CD4-positive, alpha-beta memory T cell (primary cell): ENCODE results near the gene VCAN. TPM values are rescaled to one million over a fixed set of nuclear protein-coding genes. Genes with fewer than 3 reads are reported as not detected.

Source experiments
- CTCF ChIA-PET: fragments of 350-600 bp; sonication (Branson Sonifier 250); formaldehyde crosslinking; loops from one replicate; lab custom pipeline; 2021; ENCODE audit warnings: inconsistent platforms; ENCODE audit not compliant: partially characterized antibody; lab: Charles Lee
- POLR2A ChIA-PET: fragments of 350-600 bp; sonication (Branson Sonifier 250); formaldehyde crosslinking; loops from one replicate; lab custom pipeline; 2021; ENCODE audit not compliant: partially characterized antibody; lab: Charles Lee
- DNase-seq, 5 donors: peaks; one replicate each; pipeline versions ENCODE4 v3.0.0 to v3.0.0-alpha.2; 2020 to 2022; ENCODE audit warnings: mixed read lengths in 1 of 5
- H3K27ac ChIP-seq: one replicate; pipeline ENCODE4 v1.7.0; 2013; ENCODE audit warnings: low read depth, low read length
- H3K27me3 ChIP-seq: 2 replicates; pipeline ENCODE4 v1.7.0; 2013; ENCODE audit warnings: mild to moderate bottlenecking, low read length, moderate library complexity; ENCODE audit not compliant: insufficient read depth
- H3K36me3 ChIP-seq: 2 replicates; pipeline ENCODE4 v1.7.0; 2013; ENCODE audit warnings: mild to moderate bottlenecking, low read length, moderate library complexity; ENCODE audit not compliant: insufficient read depth
- H3K4me1 ChIP-seq: 2 replicates; pipeline ENCODE4 v1.7.0; 2013; ENCODE audit warnings: mild to moderate bottlenecking, low read length, moderate library complexity; ENCODE audit not compliant: insufficient read depth
- H3K4me3 ChIP-seq, 2 donors: one replicate each; pipeline ENCODE4 v1.7.0; 2013; ENCODE audit warnings: low read length in 2 of 2, mild to moderate bottlenecking in 1 of 2
- H3K9me3 ChIP-seq, 2 donors: one replicate each; pipeline ENCODE4 v1.7.0; 2013; ENCODE audit warnings: low read length in 2 of 2, control low read depth in 1 of 2; ENCODE audit not compliant: control insufficient read depth in 1 of 2
- H3K27ac Mint-ChIP-seq, 7 donors: one replicate each; pipeline ENCODE4 v1.8.0; 2020 to 2021; ENCODE audit warnings: mixed read lengths in 7 of 7, mild to moderate bottlenecking in 6 of 7, inconsistent platforms in 3 of 7, moderate library complexity in 3 of 7
- H3K27me3 Mint-ChIP-seq, 2 donors: one replicate each; pipeline ENCODE4 v1.8.0; 2020 to 2021; ENCODE audit warnings: mixed read lengths in 2 of 2
- H3K36me3 Mint-ChIP-seq, 2 donors: one replicate each; pipeline ENCODE4 v1.8.0; 2020 to 2021; ENCODE audit warnings: mixed read lengths in 2 of 2, inconsistent platforms in 1 of 2, mild to moderate bottlenecking in 1 of 2
- H3K4me1 Mint-ChIP-seq, 4 donors: one replicate each; pipeline ENCODE4 v1.8.0; 2020 to 2021; ENCODE audit warnings: mixed read lengths in 4 of 4, mild to moderate bottlenecking in 1 of 4
- H3K4me3 Mint-ChIP-seq, 8 donors: one replicate each; pipeline ENCODE4 v1.8.0; 2020 to 2021; ENCODE audit warnings: mixed read lengths in 8 of 8, mild to moderate bottlenecking in 7 of 8, moderate library complexity in 6 of 8, inconsistent platforms in 3 of 8
- H3K9me3 Mint-ChIP-seq, 8 donors: one replicate each; pipeline ENCODE4 v1.8.0; 2020 to 2021; ENCODE audit warnings: mixed read lengths in 8 of 8, mild to moderate bottlenecking in 5 of 8, inconsistent platforms in 3 of 8, moderate library complexity in 1 of 8
- intact Hi-C: fragments of 100-400 bp; cut with micrococcal nuclease; formaldehyde crosslinking; loops from one replicate; pipeline ENCODE4 v1.15.1; 2023
- polyA plus RNA-seq, 2 donors: library from polyadenylated mRNA; unstranded; fragments of 300-500 nt; fragmentation: Illumina TruSeq; gene quantifications; one replicate each; pipeline ENCODE4 v1.2.3, GENCODE V29; 2021
- total RNA-seq, 2 experiments: library from RNA; stranded (reverse); gene quantifications; one replicate each; pipeline ENCODE4 v1.2.3, GENCODE V29; 2021

VCAN gene
- total and polyA plus RNA-seq, 4 experiments from 2014 or later = 0.05 to 0.09 (median 0.06) TPM; not detected in 1

DNA sequence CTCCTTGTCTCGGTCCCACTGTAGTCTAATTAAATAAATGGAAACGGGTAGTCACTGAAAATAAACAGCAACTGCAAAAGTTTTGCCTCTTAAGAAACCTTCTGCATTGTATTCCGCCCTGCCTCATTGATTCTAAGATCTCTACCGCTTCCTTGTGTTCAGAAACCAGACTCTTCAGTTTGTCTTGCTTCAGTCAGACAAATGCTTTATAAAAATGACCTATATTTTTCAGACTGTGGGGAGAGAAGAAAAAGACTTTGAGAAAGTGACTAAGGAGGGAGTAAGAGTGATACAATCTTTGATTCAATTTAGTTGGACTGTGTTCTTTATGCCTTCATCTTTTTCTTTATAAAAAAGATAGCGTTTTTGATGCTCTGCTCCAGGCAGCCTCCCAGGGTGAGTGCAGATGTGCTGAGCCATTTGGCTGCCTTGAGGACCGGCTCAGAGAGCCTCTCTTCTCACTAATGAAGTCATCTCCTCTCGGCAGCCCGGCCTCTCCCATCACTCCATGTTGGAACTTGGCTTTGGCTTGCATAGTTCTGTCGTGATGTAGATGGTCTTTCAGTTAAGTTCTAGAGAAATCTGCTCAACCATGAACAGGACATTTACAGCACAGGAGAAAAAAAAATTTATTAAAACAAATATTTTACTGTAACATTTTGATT is 4.0 kb upstream of the VCAN start:
- Mint-ChIP-seq H3K36me3 (no peaks in the 10 kb centered on the region), H3K27ac (no peak overlapping the region), H3K4me3 (no peak overlapping the region), H3K9me3 (peaks cover 0 to 6% (median 3%) of the 10 kb centered on the region in 8 donors), H3K4me1 (peaks cover 5 to 18% (median 11%) of the 10 kb centered on the region in 4 donors), H3K27me3 (peaks cover 47 to 55% of the 10 kb centered on the region in 2 donors)
- H3K4me1 ChIP-seq = peaks cover 12% of the 10 kb centered on the region
- DNase-seq = no peak
- H3K9me3 ChIP-seq = no peaks in the 10 kb centered on the region
- CTCF ChIA-PET = no interaction called here
- POLR2A ChIA-PET = no interaction called here
- intact Hi-C loops = no loop called here
- H3K27ac ChIP-seq = no peak overlapping the region
- H3K4me3 ChIP-seq = no peak overlapping the region
- peaks cover 14% of the 10 kb centered on the region for H3K27me3 ChIP-seq
- H3K36me3 ChIP-seq = no peaks in the 10 kb centered on the region

DNA sequence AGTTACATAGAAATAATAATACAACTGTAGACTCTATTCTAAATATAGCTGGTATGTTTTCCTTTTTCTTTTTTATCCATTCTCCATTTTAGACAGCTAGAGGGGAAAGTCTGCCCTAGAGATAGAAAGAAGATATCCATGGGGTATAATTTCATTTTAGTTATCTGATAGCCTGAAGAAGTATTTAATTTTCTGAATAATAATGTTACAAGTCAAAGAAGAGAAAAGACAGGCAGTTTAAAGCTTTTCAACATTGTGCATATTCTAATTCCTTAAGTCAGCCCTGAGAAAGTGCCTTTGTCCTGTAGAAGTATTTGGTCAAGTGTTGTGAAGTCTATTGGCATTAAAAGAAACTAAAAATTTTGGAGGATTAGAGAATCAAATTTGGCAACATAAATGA is 2.5 kb upstream of the VCAN start:
- Mint-ChIP-seq H3K4me3 (no peak overlapping the region), H3K27ac (no peak overlapping the region), H3K4me1 (peaks cover 17 to 33% (median 24%) of the 10 kb centered on the region in 4 donors), H3K36me3 (no peaks in the 10 kb centered on the region), H3K27me3 (peaks cover 55 to 60% of the 10 kb centered on the region in 2 donors), H3K9me3 (peaks cover 0 to 4% (median under 1%) of the 10 kb centered on the region in 8 donors)
- ChIA-PET CTCF (no interaction called here), POLR2A (no interaction called here)
- H3K27me3 ChIP-seq = peaks cover 29% of the 10 kb centered on the region
- no peaks in the 10 kb centered on the region for H3K36me3 ChIP-seq
- no peak for DNase-seq
- peaks cover 27% of the 10 kb centered on the region for H3K4me1 ChIP-seq
- no peak overlapping the region for H3K4me3 ChIP-seq
- intact Hi-C loops = no loop called here
- no peaks in the 10 kb centered on the region for H3K9me3 ChIP-seq
- H3K27ac ChIP-seq = no peak overlapping the region

DNA sequence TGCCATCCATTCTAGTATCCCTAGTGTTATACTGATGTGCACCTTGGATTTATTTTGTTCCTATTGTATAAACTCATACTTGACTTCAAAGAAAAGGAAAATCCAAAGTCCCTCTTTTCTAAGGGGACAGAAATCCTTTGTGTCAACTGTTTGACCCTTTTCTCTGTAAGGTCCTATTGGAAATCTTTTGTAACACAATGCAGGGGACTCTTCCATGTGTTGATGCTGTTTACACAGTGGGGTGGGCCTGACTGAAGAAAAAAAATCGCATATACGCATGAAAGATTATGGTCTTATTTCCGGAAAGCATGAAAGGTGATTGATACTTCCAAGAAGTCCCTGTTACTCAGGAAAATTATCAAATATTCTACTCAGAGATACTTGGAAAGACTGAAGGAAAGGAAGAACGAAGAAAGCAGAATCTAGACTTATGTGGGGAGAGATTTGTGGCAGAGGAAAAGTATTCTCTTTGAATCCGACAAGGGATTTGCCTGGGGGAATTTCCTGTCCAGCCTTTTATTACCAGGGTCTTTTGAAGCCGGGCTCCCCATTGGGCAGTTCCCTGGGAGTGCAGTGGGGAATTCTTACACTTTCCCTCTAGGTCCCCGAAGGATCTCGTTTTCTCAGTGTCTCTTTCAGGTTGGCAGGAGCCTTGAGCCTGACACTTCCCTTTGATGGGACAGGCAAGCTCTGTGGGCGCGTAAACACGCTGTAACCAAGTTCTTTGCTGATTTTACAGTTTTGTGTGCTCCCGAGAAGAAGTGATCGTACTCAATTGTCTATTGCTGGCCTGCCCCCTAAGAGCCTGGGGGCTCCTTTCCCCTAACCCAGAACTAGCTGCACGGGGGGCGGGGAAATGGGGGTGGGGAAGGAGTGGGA is 779 bp upstream of the VCAN start:
- H3K4me1 Mint-ChIP-seq = peaks cover 20 to 44% (median 33%) of the 10 kb centered on the region in 4 donors
- H3K27ac Mint-ChIP-seq = no peak overlapping the region
- no peak overlapping the region for H3K4me3 ChIP-seq
- no peaks in the 10 kb centered on the region for H3K9me3 ChIP-seq
- H3K36me3 Mint-ChIP-seq = no peaks in the 10 kb centered on the region
- H3K4me3 Mint-ChIP-seq = peak overlapping the region in 4 of 8 donors; percentile 36 to 72 (median 60)
- ChIA-PET POLR2A (no interaction called here), CTCF (interaction anchor here (0.9 kb wide), 1 partner anchor 1119 kb away, joined by 3 read pairs; no protein-coding TSS in a partner anchor)
- H3K36me3 ChIP-seq = no peaks in the 10 kb centered on the region
- peaks cover 0 to 4% (median 0%) of the 10 kb centered on the region in 8 donors for H3K9me3 Mint-ChIP-seq
- peaks cover 36% of the 10 kb centered on the region for H3K4me1 ChIP-seq
- H3K27me3 ChIP-seq = peaks cover 44% of the 10 kb centered on the region
- intact Hi-C loops = no loop called here
- H3K27ac ChIP-seq = no peak overlapping the region
- DNase-seq = no peak
- H3K27me3 Mint-ChIP-seq = peaks cover 67 to 68% of the 10 kb centered on the region in 2 donors

DNA sequence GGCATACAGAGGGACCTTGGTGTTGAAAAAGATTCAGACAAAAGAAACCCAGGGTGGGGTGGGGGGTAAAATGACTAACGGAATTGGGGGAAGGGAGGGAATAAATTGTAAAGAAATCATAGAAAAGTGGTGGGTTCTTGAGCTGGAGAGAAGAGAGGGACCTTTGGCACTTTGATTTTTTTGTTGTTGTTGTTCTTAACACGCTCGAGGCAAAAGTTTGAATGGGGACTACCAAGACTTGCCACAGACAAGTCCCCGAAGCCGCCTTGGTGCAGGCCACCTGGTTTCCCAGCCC is 616 bp downstream of the VCAN start:
- Mint-ChIP-seq H3K27ac (no peak overlapping the region), H3K9me3 (peaks cover 0 to 4% (median 0%) of the 10 kb centered on the region in 8 donors), H3K4me3 (peak overlapping the region; percentile 22 to 89 (median 72)), H3K4me1 (peaks cover 20 to 44% (median 33%) of the 10 kb centered on the region in 4 donors), H3K36me3 (no peaks in the 10 kb centered on the region), H3K27me3 (peaks cover 62 to 64% of the 10 kb centered on the region in 2 donors)
- ChIA-PET POLR2A (no interaction called here), CTCF (no interaction called here)
- intact Hi-C loops = loop anchor here (2.0 kb wide), 1 partner anchor 831 kb away; no protein-coding TSS in a partner anchor
- peaks cover 36% of the 10 kb centered on the region for H3K4me1 ChIP-seq
- no peak for DNase-seq
- H3K4me3 ChIP-seq = no peak overlapping the region
- no peaks in the 10 kb centered on the region for H3K36me3 ChIP-seq
- H3K27ac ChIP-seq = no peak overlapping the region
- H3K27me3 ChIP-seq = peaks cover 47% of the 10 kb centered on the region
- H3K9me3 ChIP-seq = no peaks in the 10 kb centered on the region

DNA sequence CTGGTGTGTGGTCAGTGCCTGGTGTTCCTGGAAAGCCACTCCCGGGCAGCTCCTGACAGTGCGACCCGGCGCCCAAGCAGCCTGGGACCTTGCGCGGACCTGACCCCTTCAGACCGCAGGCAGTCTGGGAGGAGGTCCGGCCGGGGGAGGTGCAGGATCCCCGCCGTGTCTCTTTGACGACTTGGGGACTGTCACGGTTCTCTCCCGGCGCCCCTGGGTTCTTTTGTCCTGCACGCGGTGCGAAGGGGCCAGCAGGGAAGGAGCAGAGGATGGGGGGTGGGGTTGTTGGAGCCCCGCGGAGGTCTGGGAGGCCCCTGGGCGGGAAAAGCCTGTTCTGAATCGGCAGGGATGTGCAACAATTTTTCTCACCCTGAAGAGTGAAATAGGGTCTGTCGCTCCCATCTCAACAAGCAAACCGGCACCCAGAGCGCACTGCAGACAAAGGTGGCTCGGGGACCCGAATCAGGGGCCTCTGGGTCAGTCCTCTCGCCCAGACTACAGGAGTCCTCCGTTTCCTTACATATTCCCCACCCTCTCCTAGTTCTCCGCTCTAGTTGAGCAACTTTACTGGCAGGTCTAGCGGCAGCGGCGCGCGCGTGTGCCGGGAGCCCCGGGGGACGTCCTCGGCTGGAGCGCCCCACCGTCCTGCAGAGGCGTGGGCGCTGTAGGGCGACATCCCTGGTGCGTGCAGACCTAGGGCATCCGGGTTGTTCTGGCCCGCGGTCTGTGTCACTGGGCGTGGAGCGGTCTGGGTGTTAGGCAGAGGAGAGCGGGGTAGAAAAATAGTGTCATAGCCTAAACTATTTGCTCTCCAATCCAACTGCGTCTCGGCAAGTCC is 1.2 kb downstream of the VCAN start:
- H3K27ac Mint-ChIP-seq = no peak overlapping the region
- intact Hi-C loops = loop anchor here (1.0 to 2.0 kb wide), 2 partner anchors 832 to 1120 kb away; no protein-coding TSS in a partner anchor

DNA sequence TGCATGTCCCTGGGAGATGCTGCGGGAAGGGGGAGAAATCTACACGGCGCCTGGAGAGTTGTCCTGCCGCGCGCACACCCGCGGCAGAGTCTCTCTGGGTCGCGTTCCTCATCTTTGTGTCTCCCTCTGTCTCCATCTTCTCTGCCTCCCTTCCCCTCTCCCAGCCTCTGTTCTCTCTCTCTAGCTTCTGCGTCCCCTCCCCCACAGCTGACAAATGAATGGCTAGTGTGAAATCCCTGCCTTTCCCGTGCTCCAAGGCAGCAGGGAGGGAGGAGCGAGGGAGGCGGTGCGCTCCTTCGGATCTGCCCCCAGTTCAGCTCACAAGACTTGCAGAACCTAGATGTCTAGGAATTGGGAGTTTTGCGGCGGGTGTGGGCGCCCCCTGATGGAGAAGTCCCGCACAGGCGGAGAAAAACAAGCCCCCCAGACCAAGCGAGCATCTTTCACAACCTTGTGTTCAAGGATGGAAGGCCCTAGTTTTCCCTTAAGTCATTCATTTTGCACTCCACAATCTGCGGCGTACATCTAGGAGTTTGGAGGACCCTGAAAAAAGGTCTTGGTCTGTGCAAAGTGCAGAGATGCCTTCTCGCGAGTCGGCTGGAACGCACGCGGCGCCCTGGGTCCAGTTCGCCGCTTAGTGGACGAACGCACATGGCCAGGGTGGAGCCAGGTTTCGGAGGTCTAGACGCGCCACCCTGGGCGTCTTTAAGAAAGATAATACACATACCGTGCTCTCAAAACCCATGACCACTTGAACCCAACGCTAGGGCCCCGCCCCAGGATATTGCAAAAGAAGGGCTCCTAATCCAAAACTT is 2.0 kb downstream of the VCAN start:
- H3K4me3 ChIP-seq = peak overlapping the region; percentile 32 to 57
- H3K9me3 ChIP-seq = no peaks in the 10 kb centered on the region
- H3K4me3 Mint-ChIP-seq = peak overlapping the region; percentile 77 to 93 (median 86)
- CTCF ChIA-PET = interaction anchor here (0.8 to 1.0 kb wide), 3 partner anchors 20 to 1122 kb away, joined by 3 to 4 read pairs (median 3); no protein-coding TSS in a partner anchor
- H3K4me1 Mint-ChIP-seq = peaks cover 20 to 44% (median 33%) of the 10 kb centered on the region in 4 donors
- H3K27ac ChIP-seq = no peak overlapping the region
- intact Hi-C loops = loop anchor here (1.0 to 2.0 kb wide), 2 partner anchors 833 to 1121 kb away; no protein-coding TSS in a partner anchor
- POLR2A ChIA-PET = no interaction called here
- H3K27me3 ChIP-seq = peaks cover 41% of the 10 kb centered on the region
- H3K36me3 Mint-ChIP-seq = no peaks in the 10 kb centered on the region
- peaks cover 0 to 4% (median 0%) of the 10 kb centered on the region in 8 donors for H3K9me3 Mint-ChIP-seq
- no peaks in the 10 kb centered on the region for H3K36me3 ChIP-seq
- peaks cover 52 to 57% of the 10 kb centered on the region in 2 donors for H3K27me3 Mint-ChIP-seq
- H3K27ac Mint-ChIP-seq = peak overlapping the region in 3 of 7 donors; percentile 43 to 70 (median 54)
- peak in 4 of 5 donors; percentile 36 to 42 (median 37) for DNase-seq
- H3K4me1 ChIP-seq = peaks cover 36% of the 10 kb centered on the region

More for the DNA sequence above, 1.2 kb downstream of the VCAN start:
- H3K4me1 ChIP-seq = peaks cover 36% of the 10 kb centered on the region
- no peak overlapping the region for H3K27ac ChIP-seq
- Mint-ChIP-seq H3K4me3 (peak overlapping the region; percentile 77 to 93 (median 86)), H3K4me1 (peaks cover 20 to 44% (median 33%) of the 10 kb centered on the region in 4 donors), H3K9me3 (peaks cover 0 to 4% (median 0%) of the 10 kb centered on the region in 8 donors), H3K36me3 (no peaks in the 10 kb centered on the region), H3K27me3 (peaks cover 56 to 60% of the 10 kb centered on the region in 2 donors)
- ChIA-PET POLR2A (no interaction called here), CTCF (interaction anchor here (0.8 to 1.0 kb wide), 3 partner anchors 19 to 1121 kb away, joined by 3 to 4 read pairs (median 3); no protein-coding TSS in a partner anchor)
- H3K27me3 ChIP-seq = peaks cover 47% of the 10 kb centered on the region
- no peaks in the 10 kb centered on the region for H3K36me3 ChIP-seq
- peak in 2 of 5 donors; percentile 12 to 14 for DNase-seq
- peak overlapping the region in 1 of 2 donors; percentile 32 for H3K4me3 ChIP-seq
- H3K9me3 ChIP-seq = no peaks in the 10 kb centered on the region
